Keratinocyte (primary cell): ENCODE data around the gene PRXL2C. TPM values are rescaled to one million over a fixed set of nuclear protein-coding genes. Genes with fewer than 3 reads are reported as not detected.
"Not testable (repeated sequence)": the region's sequence is repeated elsewhere in the genome, so short reads cannot be mapped to it uniquely, and the experiment has no call there.

ENCODE experiments used
- DNase-seq: peaks from one replicate; pipeline ENCODE4 v3.0.0-alpha.2; 2011; ENCODE audit warnings: low read depth, missing footprints, low spot score
- FAIRE-seq: peaks from 2 replicates; lab custom pipeline; 2011; peaks lifted over from hg19 to GRCh38; lab: Jason Lieb, UNC
- H2AFZ ChIP-seq: 2 replicates; pipeline ENCODE4 v1.6.0; 2012; ENCODE audit warnings: low read length, control low read depth, inconsistent platforms; ENCODE audit not compliant: control insufficient read depth
- H3K27ac ChIP-seq: 2 replicates; pipeline ENCODE4 v1.5.1; 2011; ENCODE audit warnings: low read length; ENCODE audit not compliant: control insufficient read depth, insufficient read depth
- H3K27me3 ChIP-seq: 3 replicates; pipeline ENCODE4 v1.6.0; 2011; ENCODE audit warnings: low read length; ENCODE audit not compliant: control insufficient read depth, insufficient read depth; ENCODE audit errors: extremely low read depth
- H3K36me3 ChIP-seq, 2 experiments: 2 replicates in 1 of 2; 3 replicates in 1 of 2; pipeline ENCODE4 v1.5.1; 2011; ENCODE audit warnings: low read length in 2 of 2, mild to moderate bottlenecking in 1 of 2; ENCODE audit not compliant: control insufficient read depth in 2 of 2, insufficient read depth in 2 of 2; ENCODE audit errors: extremely low read depth in 1 of 2
- H3K4me1 ChIP-seq: 3 replicates; pipeline ENCODE4 v1.5.1; 2011; ENCODE audit warnings: low read length; ENCODE audit not compliant: control insufficient read depth, insufficient read depth; ENCODE audit errors: extremely low read depth
- H3K4me2 ChIP-seq: 3 replicates; pipeline ENCODE4 v1.6.0; 2011; ENCODE audit warnings: low read depth, low read length; ENCODE audit not compliant: control insufficient read depth, insufficient read depth; ENCODE audit errors: extremely low read depth
- H3K4me3 ChIP-seq, 3 experiments: fragments of 200-600 bp in 1 of 3; sonication (generic) in 1 of 3; 2 replicates in 2 of 3; 3 replicates in 1 of 3; pipeline ENCODE4 v1.5.1; 2011 to 2016; ENCODE audit warnings: low read length in 3 of 3, mild to moderate bottlenecking in 3 of 3, control low read depth in 2 of 3, inconsistent platforms in 1 of 3, low read depth in 1 of 3, mixed read lengths in 1 of 3, mixed run types in 1 of 3, moderate library complexity in 1 of 3; ENCODE audit not compliant: control insufficient read depth in 2 of 3, insufficient read depth in 2 of 3; ENCODE audit errors: extremely low read depth in 1 of 3
- H3K79me2 ChIP-seq: 2 replicates; pipeline ENCODE4 v1.6.0; 2012; ENCODE audit warnings: low read length; ENCODE audit not compliant: control insufficient read depth, insufficient read depth
- H3K9ac ChIP-seq: 3 replicates; pipeline ENCODE4 v1.6.0; 2011; ENCODE audit warnings: low read length; ENCODE audit not compliant: control insufficient read depth, insufficient read depth; ENCODE audit errors: extremely low read depth
- H3K9me1 ChIP-seq: 3 replicates; pipeline ENCODE4 v1.6.0; 2011; ENCODE audit warnings: low read length; ENCODE audit not compliant: control insufficient read depth, insufficient read depth; ENCODE audit errors: extremely low read depth
- H3K9me3 ChIP-seq: 2 replicates; pipeline ENCODE4 v1.5.1; 2012; ENCODE audit warnings: low read depth, low read length; ENCODE audit not compliant: control insufficient read depth
- H4K20me1 ChIP-seq: 3 replicates; pipeline ENCODE4 v1.6.0; 2011; ENCODE audit warnings: low read length; ENCODE audit not compliant: control insufficient read depth, insufficient read depth; ENCODE audit errors: extremely low read depth
- EZH2 ChIP-seq: IDR thresholded peaks from one replicate; pipeline ENCODE4 v1.6.1; 2012; ENCODE audit warnings: inconsistent platforms, mild to moderate bottlenecking, low read length, moderate library complexity
- dilution Hi-C: fragments of 300-500 bp; cut with MboI; formaldehyde crosslinking; loops from one replicate; pipeline ENCODE4 v1.7.0; 2020; ENCODE audit warnings: low sequenced_read_pairs; ENCODE audit not compliant: extremely low pct_ligation_motif_present
- polyA plus RNA-seq, 5 experiments: library from polyadenylated mRNA; depleted of rRNA in 3 of 5; stranded (reverse) in 3 of 5; stranded (forward) in 1 of 5; unstranded in 1 of 5; fragments of >200 nt; gene quantifications; 1 replicate in 1 of 5; 2 replicates in 3 of 5; 3 replicates in 1 of 5; pipeline versions ENCODE4 v1.2.1 to v1.2.3, GENCODE V29; 2011 to 2012; ENCODE audit warnings: missing spikeins in 2 of 5, low read depth in 1 of 5, low replicate concordance in 1 of 5
- TF ChIP-seq, protein P1 (sequence below), 3 experiments: IDR thresholded peaks in 1 of 3; conservative IDR thresholded peaks in 1 of 3; optimal IDR thresholded peaks in 1 of 3; 2 replicates in 2 of 3; 3 replicates in 1 of 3; pipeline versions ENCODE3 to v1.5.1; 2011; ENCODE audit warnings: low read length in 3 of 3, mild to moderate bottlenecking in 3 of 3, moderate library complexity in 2 of 3, control low read depth in 1 of 3, inconsistent platforms in 1 of 3; ENCODE audit not compliant: insufficient read depth in 2 of 3; ENCODE audit errors: extremely low read depth in 1 of 3

Gene PRXL2C
- polyA plus RNA-seq, 1 donor (not counting 4 experiments of a cell fraction or from before 2014, with no cell fraction given), result 10.1 TPM

DNA sequence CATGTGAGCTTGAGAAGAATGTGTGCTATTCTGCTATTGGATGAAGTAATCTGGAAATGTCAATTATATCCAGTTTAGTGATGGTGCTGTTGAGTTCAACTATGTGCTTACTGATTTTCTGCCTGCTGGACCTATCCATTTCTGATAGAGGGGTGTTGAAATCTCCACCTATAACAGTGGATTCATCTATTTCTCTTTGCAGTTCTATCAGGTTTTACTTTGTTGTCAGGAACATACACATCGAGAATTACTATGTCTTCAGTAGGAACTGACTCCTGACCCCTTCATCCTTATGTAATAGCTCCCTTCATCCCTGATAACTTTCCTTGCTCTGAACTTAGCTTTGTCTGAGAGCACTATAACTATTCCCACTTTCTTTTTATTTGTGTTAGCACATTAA lies 18.7 kb downstream of the PRXL2C start:
- Histone ChIP-seq H2AFZ (no peak overlapping the region), H3K4me1 (no peaks in the 10 kb centered on the region), H3K36me3 (peaks cover 0 to under 1% of the 10 kb centered on the region in 2 experiments), H3K9me3 (no peaks in the 10 kb centered on the region), H3K9ac (no peak overlapping the region), H3K79me2 (no peaks in the 10 kb centered on the region), H4K20me1 (no peaks in the 10 kb centered on the region), H3K4me2 (no peak overlapping the region), H3K27ac (no peak overlapping the region), H3K4me3 (no peak overlapping the region), H3K9me1 (no peaks in the 10 kb centered on the region), H3K27me3 (no peaks in the 10 kb centered on the region)
- DNase-seq (no peak), FAIRE-seq (no peak)
- no peak for TF ChIP-seq EZH2
- TF ChIP-seq, protein P1, sequence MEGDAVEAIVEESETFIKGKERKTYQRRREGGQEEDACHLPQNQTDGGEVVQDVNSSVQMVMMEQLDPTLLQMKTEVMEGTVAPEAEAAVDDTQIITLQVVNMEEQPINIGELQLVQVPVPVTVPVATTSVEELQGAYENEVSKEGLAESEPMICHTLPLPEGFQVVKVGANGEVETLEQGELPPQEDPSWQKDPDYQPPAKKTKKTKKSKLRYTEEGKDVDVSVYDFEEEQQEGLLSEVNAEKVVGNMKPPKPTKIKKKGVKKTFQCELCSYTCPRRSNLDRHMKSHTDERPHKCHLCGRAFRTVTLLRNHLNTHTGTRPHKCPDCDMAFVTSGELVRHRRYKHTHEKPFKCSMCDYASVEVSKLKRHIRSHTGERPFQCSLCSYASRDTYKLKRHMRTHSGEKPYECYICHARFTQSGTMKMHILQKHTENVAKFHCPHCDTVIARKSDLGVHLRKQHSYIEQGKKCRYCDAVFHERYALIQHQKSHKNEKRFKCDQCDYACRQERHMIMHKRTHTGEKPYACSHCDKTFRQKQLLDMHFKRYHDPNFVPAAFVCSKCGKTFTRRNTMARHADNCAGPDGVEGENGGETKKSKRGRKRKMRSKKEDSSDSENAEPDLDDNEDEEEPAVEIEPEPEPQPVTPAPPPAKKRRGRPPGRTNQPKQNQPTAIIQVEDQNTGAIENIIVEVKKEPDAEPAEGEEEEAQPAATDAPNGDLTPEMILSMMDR (optimal IDR thresholded peaks at IDR 0.05 in 1 of 3, IDR thresholded peaks at IDR 0.05 in 1 of 3, conservative IDR thresholded peaks at IDR 0.05 in 1 of 3; ENCODE audit: extremely low read depth in 1 of 3, insufficient read depth in 2 of 3, low read length in 3 of 3), result no peak
- dilution Hi-C loops, result no loop called here

DNA sequence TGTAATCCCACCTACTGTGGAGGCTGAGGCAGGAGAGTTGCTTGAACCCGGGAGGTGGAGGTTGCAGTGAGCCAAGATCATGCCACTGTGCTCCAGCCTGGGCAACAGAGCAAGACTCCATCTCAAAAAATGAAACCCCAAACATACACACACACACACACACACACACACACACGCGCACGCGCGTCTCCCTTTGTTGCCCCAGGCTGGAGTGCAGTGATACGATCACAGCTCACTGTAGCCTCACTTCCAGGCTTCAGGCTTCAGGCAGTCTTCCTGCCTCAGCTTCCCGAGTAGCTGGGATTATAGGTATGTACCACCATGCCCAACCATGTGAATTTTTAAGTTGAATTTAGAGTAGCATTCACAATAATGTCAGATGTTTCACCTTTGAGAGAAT lies 21.5 kb downstream of the PRXL2C start:
- dilution Hi-C loops, FAIRE-seq, H3K4me2 ChIP-seq, H3K27me3 ChIP-seq, DNase-seq, H2AFZ ChIP-seq, H4K20me1 ChIP-seq, H3K9me1 ChIP-seq, H3K9ac ChIP-seq, H3K27ac ChIP-seq, H3K36me3 ChIP-seq, H3K4me3 ChIP-seq, H3K9me3 ChIP-seq, H3K4me1 ChIP-seq, H3K79me2 ChIP-seq: not testable (repeated sequence)

DNA sequence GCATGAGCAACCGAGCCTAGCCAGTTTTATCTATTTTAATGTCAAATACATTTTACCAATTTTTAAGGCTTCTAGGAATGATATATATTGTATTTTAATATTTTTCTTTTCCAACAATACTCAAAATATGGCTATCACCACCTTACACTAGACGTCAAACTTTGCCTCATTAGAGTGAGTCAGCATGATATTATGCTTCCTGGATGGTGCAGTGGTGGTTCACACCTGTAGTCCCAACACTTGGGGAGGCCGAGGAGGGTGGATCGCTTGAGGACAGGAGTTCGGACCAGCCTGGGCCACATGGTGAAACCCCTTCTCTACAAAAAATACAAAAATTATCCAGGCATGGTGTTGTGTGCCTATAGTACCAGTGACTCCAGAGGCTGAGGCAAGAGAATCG lies 28.2 kb downstream of the PRXL2C start:
- Histone ChIP-seq H3K4me1 (peaks cover 9% of the 10 kb centered on the region), H3K27ac (no peak overlapping the region), H3K9me3 (no peaks in the 10 kb centered on the region), H3K4me3 (no peak overlapping the region), H3K9ac (no peak overlapping the region), H3K9me1 (no peaks in the 10 kb centered on the region), H4K20me1 (no peaks in the 10 kb centered on the region), H3K36me3 (no peaks in the 10 kb centered on the region), H2AFZ (peak overlapping the region; percentile 22), H3K4me2 (no peak overlapping the region), H3K79me2 (no peaks in the 10 kb centered on the region), H3K27me3 (no peaks in the 10 kb centered on the region)
- TF ChIP-seq, protein P1 (optimal IDR thresholded peaks at IDR 0.05 in 1 of 3, IDR thresholded peaks at IDR 0.05 in 1 of 3, conservative IDR thresholded peaks at IDR 0.05 in 1 of 3; ENCODE audit: extremely low read depth in 1 of 3, insufficient read depth in 2 of 3, low read length in 3 of 3), result no peak
- TF ChIP-seq EZH2, result no peak
- DNase-seq (no peak), FAIRE-seq (no peak)
- dilution Hi-C loops, result no loop called here
